Measurements from ENCODE around the gene KIN.
A peak's percentile ranks its signal among the peaks of the same experiment; 100 is the strongest.
"Not testable (repeated sequence)": the region's sequence is repeated elsewhere in the genome, so short reads cannot be mapped to it uniquely, and the experiment has no call there.

The KIN gene

GRCh38 chr10:7787857-7788638, at the start of gene KIN, which contains the start of gene ATP5F1C:
Gene KIN, minus strand, starts transcription at chr10:7787993. Its CDS starts 60 bp downstream, at chr10:7787933.
Gene ATP5F1C, plus strand, starts transcription at chr10:7788177. Its CDS starts 31 bp downstream, at chr10:7788208.
- peak; percentile 88 to 95 for DNase-seq (ENCODE audit: low read depth in 2 of 2, low spot score in 1 of 2)

GRCh38 chr10:7836571-7836970, 48.8 kb upstream of the KIN start:
- no peak for DNase-seq (ENCODE audit: low read depth in 2 of 2, low spot score in 1 of 2)

DNA sequence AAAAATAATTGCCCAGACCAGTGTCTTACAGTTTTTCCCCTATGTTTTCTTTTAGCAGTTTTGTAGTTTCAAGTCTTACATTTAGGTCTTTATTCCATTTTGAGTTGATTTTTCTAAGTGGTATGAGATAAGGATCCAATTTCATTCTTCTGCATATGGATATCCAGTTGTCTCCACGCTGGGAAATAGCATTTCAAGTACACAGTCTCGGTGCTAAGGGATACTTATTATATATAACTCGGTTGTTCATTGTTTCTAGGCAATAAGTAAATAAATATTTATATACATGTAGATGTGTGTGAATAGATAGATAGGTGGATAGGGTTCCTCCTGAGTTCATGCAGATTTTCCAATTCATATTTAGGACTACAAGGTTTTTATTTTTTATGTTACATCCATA, 46.5 kb upstream of the KIN start:
- no peak for DNase-seq (ENCODE audit: low read depth in 2 of 2, low spot score in 1 of 2)

- DNase-seq (ENCODE audit: low read depth in 2 of 2, low spot score in 1 of 2), result no peak
These were observed 45.4 kb upstream of the KIN start for GRCh38 chr10:7833210-7833609.

- no peak for DNase-seq (ENCODE audit: low read depth in 2 of 2, low spot score in 1 of 2)
These were observed 44.3 kb upstream of the KIN start for GRCh38 chr10:7832060-7832459.

- no peak for DNase-seq (ENCODE audit: low read depth in 2 of 2, low spot score in 1 of 2)
These were observed 41.6 kb upstream of the KIN start for GRCh38 chr10:7829289-7829834.

DNA sequence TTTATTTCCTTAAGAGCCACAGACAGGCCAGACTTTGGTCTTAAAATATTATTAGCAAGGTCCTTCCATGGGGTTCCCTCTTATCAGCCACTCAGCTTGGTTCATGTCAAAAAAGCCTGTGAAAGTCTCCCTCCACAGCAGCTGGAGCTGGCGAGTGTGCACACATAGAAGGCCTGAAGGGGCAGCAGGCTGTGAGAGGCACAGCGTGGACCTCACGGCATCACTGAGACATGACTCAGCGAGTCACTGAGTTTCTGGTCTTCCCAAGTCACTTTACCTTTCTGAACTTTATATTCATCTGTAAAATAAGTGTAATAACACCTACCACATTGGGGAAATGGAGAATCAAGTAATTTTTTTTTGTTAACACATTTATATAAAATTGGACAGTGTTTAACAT, 39.2 kb upstream of the KIN start:
- DNase-seq (ENCODE audit: low read depth in 2 of 2, low spot score in 1 of 2), result no peak

GRCh38 chr10:7824251-7824650, 36.5 kb upstream of the KIN start:
- DNase-seq (ENCODE audit: low read depth in 2 of 2, low spot score in 1 of 2), result no peak

GRCh38 chr10:7819121-7819460, 31.3 kb upstream of the KIN start:
- no peak for DNase-seq (ENCODE audit: low read depth in 2 of 2, low spot score in 1 of 2)

GRCh38 chr10:7818295-7819120, 30.7 kb upstream of the KIN start, which contains the start of gene TAF3:
Gene TAF3, plus strand, starts transcription at chr10:7818505. Its CDS starts 205 bp downstream, at chr10:7818710.
- peak; percentile 77 to 83 for DNase-seq (ENCODE audit: low read depth in 2 of 2, low spot score in 1 of 2)

DNA sequence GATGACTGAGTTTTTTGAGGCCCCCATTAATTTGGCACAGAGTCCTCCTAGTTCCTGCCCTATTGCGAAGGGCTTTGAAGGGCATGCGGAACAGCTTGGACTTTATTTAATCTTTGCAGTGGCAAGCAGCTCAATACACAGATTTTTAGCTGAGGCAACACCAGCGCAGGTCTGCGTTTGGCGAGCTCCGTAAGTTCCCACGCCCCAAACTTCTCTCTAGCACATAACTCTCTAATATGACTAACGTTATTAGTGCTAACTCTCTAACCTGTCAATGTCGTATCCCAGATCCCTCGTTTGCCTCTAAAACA, 30.1 kb upstream of the KIN start:
- DNase-seq (ENCODE audit: low read depth in 2 of 2, low spot score in 1 of 2), result no peak

DNA sequence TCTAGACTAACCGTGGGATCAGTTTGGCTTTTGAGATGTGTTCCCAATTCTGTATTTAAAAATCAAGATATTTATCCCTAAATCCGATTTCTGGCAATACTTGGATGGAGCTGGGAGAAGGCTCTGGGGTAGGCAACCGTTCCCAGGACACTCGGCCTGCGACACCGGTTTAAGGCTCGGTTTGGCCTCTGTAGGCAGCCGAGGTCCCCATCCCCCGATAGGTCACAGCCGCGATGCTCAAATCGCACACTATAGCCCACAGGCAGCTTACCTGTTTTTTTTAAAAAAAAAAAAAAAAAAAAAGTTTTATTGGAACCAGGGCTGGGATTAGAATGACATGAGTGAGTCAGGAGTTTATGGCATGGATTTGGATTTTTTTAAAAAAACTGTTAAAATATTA, 29.8 kb upstream of the KIN start:
- no peak for DNase-seq (ENCODE audit: low read depth in 2 of 2, low spot score in 1 of 2)

GRCh38 chr10:7813481-7813880, 25.7 kb upstream of the KIN start:
- no peak for DNase-seq (ENCODE audit: low read depth in 2 of 2, low spot score in 1 of 2)

DNA sequence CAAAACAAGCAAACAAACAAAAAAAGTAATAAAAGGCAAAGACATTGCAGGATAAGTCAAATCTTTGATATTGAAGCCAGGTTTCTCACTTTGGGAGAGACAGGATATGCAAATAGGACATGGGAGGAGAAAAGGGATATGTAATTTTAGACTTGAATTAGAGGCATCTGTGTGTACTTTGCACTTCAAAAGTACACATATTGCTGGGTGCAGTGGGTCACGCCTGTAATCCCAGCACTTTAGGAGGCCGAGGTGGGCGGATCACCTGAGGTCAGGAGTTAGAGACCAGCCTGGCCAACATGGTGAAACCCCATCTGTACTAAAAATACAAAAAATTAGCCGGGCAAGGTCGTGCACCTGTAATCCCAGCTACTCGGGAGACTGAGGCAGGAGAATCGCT, 23.9 kb upstream of the KIN start:
- not testable (repeated sequence) for DNase-seq (ENCODE audit: low read depth in 2 of 2, low spot score in 1 of 2)

DNA sequence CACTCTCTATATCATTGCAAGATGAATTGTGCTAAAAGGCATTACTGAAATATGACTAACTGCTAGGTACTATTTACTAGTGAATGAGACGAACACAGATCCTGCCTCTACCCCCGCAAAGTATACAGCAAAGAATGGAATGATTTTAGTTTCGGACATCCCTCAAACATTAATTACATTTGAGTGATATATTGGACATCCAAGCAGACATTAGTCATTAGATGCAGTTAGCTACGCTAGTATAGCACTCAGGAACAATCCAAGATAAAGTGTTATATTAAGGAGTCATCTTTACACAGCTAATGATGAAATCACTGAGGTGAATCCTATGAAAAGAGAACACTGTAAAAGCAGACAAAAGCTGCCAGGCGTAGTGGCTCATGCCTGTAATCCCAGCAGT, 23.2 kb upstream of the KIN start:
- no peak for DNase-seq (ENCODE audit: low read depth in 2 of 2, low spot score in 1 of 2)

- DNase-seq (ENCODE audit: low read depth in 2 of 2, low spot score in 1 of 2), result no peak
These were observed 22.6 kb upstream of the KIN start for GRCh38 chr10:7810443-7810842.

DNA sequence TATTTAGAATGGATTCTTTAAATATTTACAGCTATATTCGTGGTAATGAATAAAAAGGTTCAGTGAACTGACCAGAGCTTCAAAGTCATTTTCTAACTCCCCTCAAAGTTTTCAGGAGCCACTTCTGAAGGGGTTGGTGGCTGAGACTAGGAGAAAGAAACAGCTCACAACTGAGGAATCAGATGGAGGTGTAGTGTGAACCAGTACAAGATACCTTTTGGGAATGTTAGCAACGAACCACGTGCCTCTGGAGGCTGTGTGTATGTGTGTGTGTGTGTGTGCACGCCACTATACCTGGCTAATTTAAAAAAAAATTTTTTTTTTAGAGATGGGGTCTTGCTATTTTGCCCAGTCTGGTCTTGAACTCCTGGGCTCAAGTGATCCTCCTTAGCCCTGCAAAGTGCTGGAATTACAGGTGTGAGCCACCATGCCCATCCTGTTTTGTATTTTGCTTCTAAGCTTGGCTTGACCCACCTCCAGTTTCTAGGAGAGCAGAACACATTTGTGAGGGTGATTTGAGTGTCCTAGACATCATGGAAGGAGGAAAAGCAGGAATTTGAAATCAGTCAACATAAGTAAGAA, 21.0 kb upstream of the KIN start:
- DNase-seq (ENCODE audit: low read depth in 2 of 2, low spot score in 1 of 2), result no peak

DNA sequence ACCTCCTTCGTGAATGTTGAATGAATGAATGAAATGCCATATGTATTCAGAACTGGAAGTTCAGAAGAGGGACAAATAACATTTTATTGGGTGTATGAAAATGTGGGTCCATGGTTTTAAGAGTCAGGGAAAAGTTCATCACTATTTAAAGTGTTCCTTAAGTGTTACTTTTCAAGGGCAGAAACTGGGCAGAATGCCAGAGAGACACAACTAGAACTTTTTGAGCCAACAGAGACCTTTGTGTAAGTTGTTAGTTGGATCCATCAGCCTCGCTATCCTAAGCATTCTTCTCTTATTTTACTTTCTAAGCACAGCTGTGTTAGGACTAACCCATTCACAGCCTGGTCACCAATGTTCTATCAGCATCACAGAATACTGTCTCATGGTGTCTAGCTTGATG, 16.9 kb upstream of the KIN start:
- no peak for DNase-seq (ENCODE audit: low read depth in 2 of 2, low spot score in 1 of 2)

- DNase-seq (ENCODE audit: low read depth in 2 of 2, low spot score in 1 of 2), result no peak
These were observed 16.4 kb upstream of the KIN start for GRCh38 chr10:7804216-7804615.

- no peak for DNase-seq (ENCODE audit: low read depth in 2 of 2, low spot score in 1 of 2)
These were observed 14.8 kb upstream of the KIN start for GRCh38 chr10:7802606-7803005.

- DNase-seq (ENCODE audit: low read depth in 2 of 2, low spot score in 1 of 2), result no peak
These were observed 9.8 kb upstream of the KIN start for GRCh38 chr10:7797582-7797981.

GRCh38 chr10:7795605-7796004, 7.8 kb upstream of the KIN start:
- no peak for DNase-seq (ENCODE audit: low read depth in 2 of 2, low spot score in 1 of 2)
